ENCODE results near the gene ENOX1.

ENOX1 gene

GRCh38 chr13:43587376-43587775 is 199.4 kb downstream of the ENOX1 start:
- no peak for DNase-seq

- no peak for DNase-seq
These were observed 202.0 kb downstream of the ENOX1 start for GRCh38 chr13:43584751-43585150.

- no peak for DNase-seq
These were observed 203.5 kb downstream of the ENOX1 start for GRCh38 chr13:43583321-43583720.

GRCh38 chr13:43580280-43580679 is 206.5 kb downstream of the ENOX1 start:
- no peak for DNase-seq

- no peak for DNase-seq
These were observed 207.5 kb downstream of the ENOX1 start for GRCh38 chr13:43579321-43579720.

- DNase-seq, result no peak
These were observed 212.2 kb downstream of the ENOX1 start for GRCh38 chr13:43574605-43575004.

- DNase-seq, result no peak
These were observed 212.8 kb downstream of the ENOX1 start for GRCh38 chr13:43573802-43574514.

GRCh38 chr13:43573361-43573740 is 213.4 kb downstream of the ENOX1 start:
- no peak for DNase-seq

- DNase-seq, result no peak
These were observed 214.0 kb downstream of the ENOX1 start for GRCh38 chr13:43572656-43573360.

- no peak for DNase-seq
These were observed 217.1 kb downstream of the ENOX1 start for GRCh38 chr13:43569658-43570057.

GRCh38 chr13:43567608-43568007 is 219.2 kb downstream of the ENOX1 start:
- DNase-seq, result no peak

- DNase-seq, result no peak
These were observed 221.8 kb downstream of the ENOX1 start for GRCh38 chr13:43564952-43565351.

GRCh38 chr13:43561081-43561480 is 225.7 kb downstream of the ENOX1 start:
- DNase-seq, result no peak

- DNase-seq, result no peak
These were observed 227.8 kb downstream of the ENOX1 start for GRCh38 chr13:43558939-43559338.

GRCh38 chr13:43558326-43558725 is 228.4 kb downstream of the ENOX1 start:
- no peak for DNase-seq

- no peak for DNase-seq
These were observed 231.1 kb downstream of the ENOX1 start for GRCh38 chr13:43555667-43556066.

GRCh38 chr13:43551897-43552456 is 234.8 kb downstream of the ENOX1 start:
- DNase-seq, result no peak

GRCh38 chr13:43546816-43547215 is 240.0 kb downstream of the ENOX1 start:
- no peak for DNase-seq

- DNase-seq, result no peak
These were observed 240.5 kb downstream of the ENOX1 start for GRCh38 chr13:43546251-43546650.

GRCh38 chr13:43545317-43545874 is 241.4 kb downstream of the ENOX1 start:
- DNase-seq, result no peak

- no peak for DNase-seq
These were observed 242.1 kb downstream of the ENOX1 start for GRCh38 chr13:43544631-43545030.

- no peak for DNase-seq
These were observed 242.8 kb downstream of the ENOX1 start for GRCh38 chr13:43544011-43544410.

GRCh38 chr13:43543331-43543730 is 243.4 kb downstream of the ENOX1 start:
- DNase-seq, result no peak

- DNase-seq, result no peak
These were observed 249.6 kb downstream of the ENOX1 start for GRCh38 chr13:43537124-43537523.

All from activated naive CD4-positive, alpha-beta T cell treated with Interleukin-2 at 50 U/mL for 16 hours (primary cell).